ENCODE data around the gene EEF1AKMT1.

DNA sequence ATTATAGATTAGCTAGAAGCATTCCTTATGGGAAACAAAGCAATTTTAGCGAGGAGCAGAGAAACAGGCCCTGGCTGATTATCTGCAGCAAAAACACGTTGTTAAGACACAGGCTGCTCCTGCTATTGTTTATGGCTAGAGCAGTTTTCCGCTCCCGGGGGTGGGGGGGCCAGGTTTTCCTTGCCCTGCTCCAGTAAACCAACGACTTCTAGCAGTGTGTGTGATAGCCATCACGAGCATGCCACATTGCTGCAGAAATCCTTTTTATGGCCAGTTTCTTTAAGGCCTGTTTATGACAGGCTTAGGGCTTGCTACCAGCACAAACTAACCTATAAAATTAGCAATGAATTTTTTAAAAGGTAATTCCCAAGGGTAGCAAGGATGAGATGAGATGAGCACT lies 88.7 kb downstream of the EEF1AKMT1 start:
- no peak for TF ChIP-seq EZH2 (IDR thresholded peaks at IDR 0.05; ENCODE audit: low read length, missing control alignments)
- TF ChIP-seq, protein P1, sequence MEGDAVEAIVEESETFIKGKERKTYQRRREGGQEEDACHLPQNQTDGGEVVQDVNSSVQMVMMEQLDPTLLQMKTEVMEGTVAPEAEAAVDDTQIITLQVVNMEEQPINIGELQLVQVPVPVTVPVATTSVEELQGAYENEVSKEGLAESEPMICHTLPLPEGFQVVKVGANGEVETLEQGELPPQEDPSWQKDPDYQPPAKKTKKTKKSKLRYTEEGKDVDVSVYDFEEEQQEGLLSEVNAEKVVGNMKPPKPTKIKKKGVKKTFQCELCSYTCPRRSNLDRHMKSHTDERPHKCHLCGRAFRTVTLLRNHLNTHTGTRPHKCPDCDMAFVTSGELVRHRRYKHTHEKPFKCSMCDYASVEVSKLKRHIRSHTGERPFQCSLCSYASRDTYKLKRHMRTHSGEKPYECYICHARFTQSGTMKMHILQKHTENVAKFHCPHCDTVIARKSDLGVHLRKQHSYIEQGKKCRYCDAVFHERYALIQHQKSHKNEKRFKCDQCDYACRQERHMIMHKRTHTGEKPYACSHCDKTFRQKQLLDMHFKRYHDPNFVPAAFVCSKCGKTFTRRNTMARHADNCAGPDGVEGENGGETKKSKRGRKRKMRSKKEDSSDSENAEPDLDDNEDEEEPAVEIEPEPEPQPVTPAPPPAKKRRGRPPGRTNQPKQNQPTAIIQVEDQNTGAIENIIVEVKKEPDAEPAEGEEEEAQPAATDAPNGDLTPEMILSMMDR (conservative IDR thresholded peaks at IDR 0.05 in 1 of 2, IDR thresholded peaks at IDR 0.05 in 1 of 2; ENCODE audit: low read depth in 1 of 2, low read length in 2 of 2), result no peak

Data from fibroblast of lung (primary cell).